H9 (cell line): ENCODE measurements around the gene WDR6. TPM values are rescaled to one million over a fixed set of nuclear protein-coding genes. Genes with fewer than 3 reads are reported as not detected.

Experiments
- DNase-seq: peaks from one replicate; pipeline ENCODE4 v3.0.0-alpha.2; 2017
- H2AFZ ChIP-seq: one replicate; pipeline ENCODE4 v1.6.1; 2013; ENCODE audit warnings: mild to moderate bottlenecking, low read length, control low read depth, moderate library complexity
- H2AK5ac ChIP-seq: 2 replicates; pipeline ENCODE4 v1.6.1; 2013; ENCODE audit warnings: low read length, control low read depth, mixed read lengths; ENCODE audit not compliant: insufficient read length
- H2BK120ac ChIP-seq: one replicate; pipeline ENCODE4 v1.6.1; 2013; ENCODE audit warnings: low read depth, mild to moderate bottlenecking, low read length, control low read depth, inconsistent platforms; ENCODE audit not compliant: poor library complexity, severe bottlenecking
- H2BK12ac ChIP-seq: 2 replicates; pipeline ENCODE4 v1.6.1; 2013; ENCODE audit warnings: low read length, control low read depth, mixed read lengths, low read depth; ENCODE audit not compliant: insufficient read length
- H2BK15ac ChIP-seq: 2 replicates; pipeline ENCODE4 v1.6.1; 2013; ENCODE audit warnings: low read depth, low read length, control low read depth
- H2BK20ac ChIP-seq: one replicate; pipeline ENCODE4 v1.6.1; 2013; ENCODE audit warnings: low read depth, mild to moderate bottlenecking, low read length, control low read depth, inconsistent platforms; ENCODE audit not compliant: poor library complexity, severe bottlenecking
- H2BK5ac ChIP-seq: 2 replicates; pipeline ENCODE4 v1.6.1; 2013; ENCODE audit warnings: low read length, control low read depth, mixed read lengths; ENCODE audit not compliant: insufficient read length
- H3K14ac ChIP-seq: 2 replicates; pipeline ENCODE4 v1.6.1; 2013; ENCODE audit warnings: low read length, control low read depth; ENCODE audit not compliant: insufficient read depth
- H3K18ac ChIP-seq: 2 replicates; pipeline ENCODE4 v1.6.1; 2013; ENCODE audit warnings: low read depth, mild to moderate bottlenecking, mixed read lengths, low read length, control low read depth; ENCODE audit not compliant: insufficient read length
- H3K23ac ChIP-seq: 2 replicates; pipeline ENCODE4 v1.6.1; 2013; ENCODE audit warnings: low read length, control low read depth, mixed read lengths, low read depth; ENCODE audit not compliant: insufficient read length
- H3K23me2 ChIP-seq: 2 replicates; pipeline ENCODE4 v1.6.1; 2013; ENCODE audit warnings: low read depth, mild to moderate bottlenecking, mixed read lengths, low read length, control low read depth; ENCODE audit not compliant: insufficient read length, poor library complexity, severe bottlenecking
- H3K27ac ChIP-seq: 2 replicates; pipeline ENCODE4 v1.5.1; 2013; ENCODE audit warnings: low read length, control low read depth, mixed read lengths, low read depth; ENCODE audit not compliant: insufficient read length
- H3K27me3 ChIP-seq: 2 replicates; pipeline ENCODE4 v1.6.1; 2013; ENCODE audit warnings: low read length, control low read depth, inconsistent platforms; ENCODE audit not compliant: insufficient read depth
- H3K4ac ChIP-seq: 2 replicates; pipeline ENCODE4 v1.6.1; 2013; ENCODE audit warnings: low read depth, mild to moderate bottlenecking, control low read depth, inconsistent platforms, low read length, moderate library complexity
- H3K4me1 ChIP-seq: 2 replicates; pipeline ENCODE4 v1.6.1; 2013; ENCODE audit warnings: low read length, control low read depth, inconsistent platforms; ENCODE audit not compliant: insufficient read depth
- H3K4me2 ChIP-seq: 2 replicates; pipeline ENCODE4 v1.6.1; 2013; ENCODE audit warnings: low read length, control low read depth, mixed read lengths; ENCODE audit not compliant: insufficient read length, insufficient read depth
- H3K56ac ChIP-seq: 2 replicates; pipeline ENCODE4 v1.6.1; 2013; ENCODE audit warnings: low read depth, mild to moderate bottlenecking, mixed read lengths, low read length, control low read depth; ENCODE audit not compliant: insufficient read length
- H3K79me1 ChIP-seq: 2 replicates; pipeline ENCODE4 v1.6.1; 2013; ENCODE audit warnings: low read depth, mild to moderate bottlenecking, moderate library complexity, low read length, control low read depth, inconsistent platforms; ENCODE audit not compliant: insufficient read depth, poor library complexity, severe bottlenecking
- H3K79me2 ChIP-seq: 2 replicates; pipeline ENCODE4 v1.6.1; 2013; ENCODE audit warnings: low read length, control low read depth, inconsistent platforms; ENCODE audit not compliant: insufficient read depth
- H3K9ac ChIP-seq: 2 replicates; pipeline ENCODE4 v1.6.1; 2013; ENCODE audit warnings: low read length, control low read depth, mixed read lengths; ENCODE audit not compliant: insufficient read length; ENCODE audit errors: extremely low read depth
- H3K9me3 ChIP-seq: one replicate; pipeline ENCODE4 v1.6.1; 2013; ENCODE audit warnings: low read depth, low read length, inconsistent platforms; ENCODE audit not compliant: control insufficient read depth
- H3T11ph ChIP-seq: one replicate; pipeline ENCODE4 v1.6.1; 2013; ENCODE audit warnings: mild to moderate bottlenecking, low read length, control low read depth, inconsistent platforms
- H4K20me1 ChIP-seq: one replicate; pipeline ENCODE4 v1.6.1; 2013; ENCODE audit not compliant: control insufficient read depth, insufficient read length, insufficient read depth
- H4K5ac ChIP-seq: 2 replicates; pipeline ENCODE4 v1.6.1; 2013; ENCODE audit warnings: low read depth, mild to moderate bottlenecking, mixed read lengths, low read length, control low read depth; ENCODE audit not compliant: insufficient read length
- H4K8ac ChIP-seq: replicated peaks from 2 replicates; pipeline ENCODE4 v1.6.1; 2013; ENCODE audit warnings: low read length, control low read depth, mixed read lengths, low read depth; ENCODE audit not compliant: insufficient read length
- H4K91ac ChIP-seq: 2 replicates; pipeline ENCODE4 v1.6.1; 2013; ENCODE audit warnings: low read depth, mild to moderate bottlenecking, moderate library complexity, mixed read lengths, low read length, control low read depth; ENCODE audit not compliant: insufficient read length
- H3K27ac Mint-ChIP-seq, 3 experiments: 2 replicates in 2 of 3; 3 replicates in 1 of 3; pipeline ENCODE4 v1.8.0; 2020 to 2021; ENCODE audit warnings: mixed read lengths in 3 of 3, mild to moderate bottlenecking in 1 of 3, moderate library complexity in 1 of 3
- H3K27me3 Mint-ChIP-seq: 2 replicates; pipeline ENCODE4 v1.8.0; 2021; ENCODE audit warnings: low read depth, mild to moderate bottlenecking, moderate library complexity, mixed read lengths
- H3K36me3 Mint-ChIP-seq, 3 experiments: 2 replicates in 2 of 3; 3 replicates in 1 of 3; pipeline ENCODE4 v1.8.0; 2020 to 2021; ENCODE audit warnings: low read depth in 3 of 3, mixed read lengths in 3 of 3; ENCODE audit not compliant: insufficient read depth in 1 of 3
- H3K4me1 Mint-ChIP-seq, 2 experiments: 2 replicates each; pipeline ENCODE4 v1.8.0; 2020; ENCODE audit warnings: mixed read lengths in 2 of 2
- H3K4me3 Mint-ChIP-seq, 2 experiments: 2 replicates in 1 of 2; 3 replicates in 1 of 2; pipeline ENCODE4 v1.8.0; 2020 to 2021; ENCODE audit warnings: mild to moderate bottlenecking in 2 of 2, mixed read lengths in 2 of 2, moderate library complexity in 1 of 2
- H3K9me3 Mint-ChIP-seq, 2 experiments: 2 replicates in 1 of 2; 3 replicates in 1 of 2; pipeline ENCODE4 v1.8.0; 2020; ENCODE audit warnings: mild to moderate bottlenecking in 2 of 2, mixed read lengths in 2 of 2, moderate library complexity in 1 of 2
- WGBS: extraction: QIAGEN DNeasy Blood & Tissue Kit; methylation state at CpG from one replicate; pipeline ENCODE4 v1.1.7; 2013; ENCODE audit warnings: missing lambda C conversion rate, low lambda C conversion rate, mixed read lengths; ENCODE audit not compliant: insufficient read length; ENCODE audit errors: extremely low coverage; 5-methylcytosine and 5-hydroxymethylcytosine counted together
- total RNA-seq: library from RNA; stranded (reverse); gene quantifications from 2 replicates; pipeline ENCODE4 v1.2.1, GENCODE V29; 2021
- TF ChIP-seq, protein P1 (sequence below): fragments of 200-600 bp; sonication (generic); conservative IDR thresholded peaks from 3 replicates; pipeline ENCODE4 v1.8.0; 2021; ENCODE audit warnings: antibody characterized with exemption, mild to moderate bottlenecking

WDR6 gene
- total RNA-seq, 1 experiment from 2014 or later = 298 TPM

DNA sequence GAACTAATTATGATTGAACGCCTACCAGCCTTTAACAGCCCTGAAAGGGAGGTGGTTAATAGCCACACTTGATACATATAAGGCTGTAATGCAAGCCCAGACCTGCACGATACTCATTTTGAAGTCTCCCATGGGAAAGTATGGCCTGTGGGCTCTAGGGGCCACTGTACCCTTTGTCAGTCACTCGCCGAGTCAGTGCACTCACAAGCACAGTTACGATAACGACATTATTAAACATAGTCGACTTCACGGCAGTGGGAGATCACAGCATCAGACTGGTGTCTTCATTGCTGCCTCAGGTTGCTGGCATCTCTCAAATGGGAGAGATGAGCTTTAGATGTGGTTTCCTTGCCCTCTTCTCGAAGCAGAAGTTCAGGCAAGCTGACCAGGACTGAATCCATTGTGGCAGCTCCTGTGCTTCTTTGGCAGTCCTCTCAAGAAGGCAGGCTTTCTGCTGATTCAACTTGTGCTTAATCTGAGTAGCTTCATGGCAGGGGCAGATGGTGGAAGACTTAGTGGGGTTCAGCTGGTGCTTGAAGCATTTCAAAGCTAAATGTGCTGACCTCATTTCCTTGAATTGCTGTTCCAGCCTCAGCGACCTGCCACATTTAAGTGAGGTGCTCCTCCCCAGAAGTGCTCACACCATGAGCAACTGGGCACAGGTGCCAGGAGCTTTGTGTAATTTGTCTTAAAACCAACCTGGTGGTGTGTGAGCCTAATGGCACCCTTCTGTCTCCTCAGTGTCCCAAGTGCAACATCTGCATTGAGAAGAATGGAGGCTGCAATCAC is 32.9 kb upstream of the WDR6 start:
- H3K9me3 ChIP-seq = no peaks in the 10 kb centered on the region
- H3K4ac ChIP-seq = no peak overlapping the region
- H2BK15ac ChIP-seq = no peak overlapping the region
- TF ChIP-seq, protein P1, sequence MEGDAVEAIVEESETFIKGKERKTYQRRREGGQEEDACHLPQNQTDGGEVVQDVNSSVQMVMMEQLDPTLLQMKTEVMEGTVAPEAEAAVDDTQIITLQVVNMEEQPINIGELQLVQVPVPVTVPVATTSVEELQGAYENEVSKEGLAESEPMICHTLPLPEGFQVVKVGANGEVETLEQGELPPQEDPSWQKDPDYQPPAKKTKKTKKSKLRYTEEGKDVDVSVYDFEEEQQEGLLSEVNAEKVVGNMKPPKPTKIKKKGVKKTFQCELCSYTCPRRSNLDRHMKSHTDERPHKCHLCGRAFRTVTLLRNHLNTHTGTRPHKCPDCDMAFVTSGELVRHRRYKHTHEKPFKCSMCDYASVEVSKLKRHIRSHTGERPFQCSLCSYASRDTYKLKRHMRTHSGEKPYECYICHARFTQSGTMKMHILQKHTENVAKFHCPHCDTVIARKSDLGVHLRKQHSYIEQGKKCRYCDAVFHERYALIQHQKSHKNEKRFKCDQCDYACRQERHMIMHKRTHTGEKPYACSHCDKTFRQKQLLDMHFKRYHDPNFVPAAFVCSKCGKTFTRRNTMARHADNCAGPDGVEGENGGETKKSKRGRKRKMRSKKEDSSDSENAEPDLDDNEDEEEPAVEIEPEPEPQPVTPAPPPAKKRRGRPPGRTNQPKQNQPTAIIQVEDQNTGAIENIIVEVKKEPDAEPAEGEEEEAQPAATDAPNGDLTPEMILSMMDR = no peak
- no peak overlapping the region for H2AK5ac ChIP-seq
- no peak overlapping the region for H4K5ac ChIP-seq
- H3T11ph ChIP-seq = no peak overlapping the region
- no peak overlapping the region for H3K14ac ChIP-seq
- Mint-ChIP-seq H3K36me3 (peaks cover 41 to 86% (median 75%) of the 10 kb centered on the region in 3 experiments; a peak in 6 of 7 replicates), H3K27ac (no peak overlapping the region), H3K4me1 (no peaks in the 10 kb centered on the region), H3K27me3 (no peaks in the 10 kb centered on the region), H3K4me3 (no peak overlapping the region), H3K9me3 (no peaks in the 10 kb centered on the region)
- no peak overlapping the region for H3K9ac ChIP-seq
- no peak overlapping the region for H3K56ac ChIP-seq
- no peaks in the 10 kb centered on the region for H3K79me1 ChIP-seq
- H2BK5ac ChIP-seq = no peak overlapping the region
- H2BK12ac ChIP-seq = no peak overlapping the region
- H4K20me1 ChIP-seq = no peaks in the 10 kb centered on the region
- DNase-seq = no peak
- no peak overlapping the region for H3K18ac ChIP-seq
- no peaks in the 10 kb centered on the region for H3K4me1 ChIP-seq
- no peak overlapping the region for H4K91ac ChIP-seq
- no peak overlapping the region for H2AFZ ChIP-seq
- WGBS = no CpG with 5 or more reads among the region's 10 CpGs
- no peaks in the 10 kb centered on the region for H3K79me2 ChIP-seq
- no peak overlapping the region for H3K27ac ChIP-seq
- no peaks in the 10 kb centered on the region; the same call in 1 of the 2 replicates for H3K27me3 ChIP-seq
- no peak overlapping the region for H3K23ac ChIP-seq
- H3K4me2 ChIP-seq = no peak overlapping the region
- H4K8ac ChIP-seq = no peak overlapping the region
- H2BK20ac ChIP-seq = no peak overlapping the region
- H3K23me2 ChIP-seq = no peaks in the 10 kb centered on the region
- H2BK120ac ChIP-seq = no peak overlapping the region
